Right atrium auricular region (tissue), 2 donors: ENCODE measurements around the gene ZNF526. TPM values are rescaled to one million over a fixed set of nuclear protein-coding genes. Genes with fewer than 3 reads are reported as not detected.

Experiments used
- DNase-seq: peaks from one replicate; pipeline ENCODE4 v3.0.0-alpha.2; 2019; ENCODE audit warnings: low spot score
- H3K27ac ChIP-seq, 2 donors: fragments of 200-600 bp; sonication (generic); 1 replicate in 1 of 2; 2 replicates in 1 of 2; pipeline ENCODE4 v1.5.1; 2016 to 2019
- H3K27me3 ChIP-seq, 2 donors: fragments of 200-600 bp; sonication (generic); one replicate each; pipeline versions ENCODE4 v1.5.1 to v1.6.0; 2017 to 2019
- H3K36me3 ChIP-seq: fragments of 200-600 bp; sonication (generic); one replicate; pipeline ENCODE4 v1.5.1; 2016
- H3K4me1 ChIP-seq, 2 donors: fragments of 200-600 bp; sonication (generic); one replicate each; pipeline versions ENCODE4 v1.5.1 to v1.6.0; 2017 to 2019
- H3K4me3 ChIP-seq, 2 donors: fragments of 200-600 bp; sonication (generic); 1 replicate in 1 of 2; 2 replicates in 1 of 2; pipeline ENCODE4 v1.5.1; 2017 to 2019; ENCODE audit warnings: mild to moderate bottlenecking in 1 of 2, moderate library complexity in 1 of 2
- H3K9me3 ChIP-seq, 2 donors: fragments of 200-600 bp; sonication (generic); one replicate each; pipeline ENCODE4 v1.5.1; 2019
- total RNA-seq, 2 donors: library from RNA; depleted of rRNA; stranded (reverse); fragments of >200 nt; gene quantifications; one replicate each; pipeline ENCODE4 v1.1.0, GENCODE V29; 2016
- TF ChIP-seq, protein P1 (sequence below), 2 donors: fragments of 200-600 bp; sonication (generic); IDR thresholded peaks; one replicate each; pipeline ENCODE4 v1.5.1; 2019; ENCODE audit warnings: antibody characterized with exemption in 2 of 2

Gene ZNF526
- total RNA-seq, 2 donors from 2014 or later, result 2.6 to 5.4 TPM

DNA sequence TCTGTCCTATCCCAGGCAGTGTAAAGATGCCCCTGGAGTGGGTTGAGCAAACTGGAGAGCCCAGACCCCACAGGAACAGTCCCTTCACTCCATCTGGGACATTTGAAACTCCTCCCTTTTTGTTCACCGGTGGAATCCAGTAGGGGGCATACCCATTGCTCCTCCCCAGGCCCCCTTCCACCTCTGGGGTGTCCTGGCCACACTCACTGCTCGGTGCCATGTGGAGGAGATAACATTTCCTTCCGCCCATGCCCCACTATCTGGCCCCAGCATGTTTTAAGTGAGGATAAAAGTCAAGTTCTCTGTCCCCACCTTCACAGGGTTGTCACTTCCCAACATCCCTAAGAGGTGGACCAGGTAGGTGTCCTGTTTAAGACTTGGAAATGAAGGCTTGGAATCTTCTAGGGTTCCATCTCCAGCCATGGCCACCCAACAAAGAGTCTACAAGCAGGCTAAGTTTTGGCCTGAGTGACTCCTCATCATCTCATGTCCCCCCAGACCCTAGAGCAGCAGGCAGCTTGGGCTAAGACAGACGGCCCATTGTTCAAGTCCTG is 9.3 kb downstream of the ZNF526 start:
- TF ChIP-seq, protein P1, sequence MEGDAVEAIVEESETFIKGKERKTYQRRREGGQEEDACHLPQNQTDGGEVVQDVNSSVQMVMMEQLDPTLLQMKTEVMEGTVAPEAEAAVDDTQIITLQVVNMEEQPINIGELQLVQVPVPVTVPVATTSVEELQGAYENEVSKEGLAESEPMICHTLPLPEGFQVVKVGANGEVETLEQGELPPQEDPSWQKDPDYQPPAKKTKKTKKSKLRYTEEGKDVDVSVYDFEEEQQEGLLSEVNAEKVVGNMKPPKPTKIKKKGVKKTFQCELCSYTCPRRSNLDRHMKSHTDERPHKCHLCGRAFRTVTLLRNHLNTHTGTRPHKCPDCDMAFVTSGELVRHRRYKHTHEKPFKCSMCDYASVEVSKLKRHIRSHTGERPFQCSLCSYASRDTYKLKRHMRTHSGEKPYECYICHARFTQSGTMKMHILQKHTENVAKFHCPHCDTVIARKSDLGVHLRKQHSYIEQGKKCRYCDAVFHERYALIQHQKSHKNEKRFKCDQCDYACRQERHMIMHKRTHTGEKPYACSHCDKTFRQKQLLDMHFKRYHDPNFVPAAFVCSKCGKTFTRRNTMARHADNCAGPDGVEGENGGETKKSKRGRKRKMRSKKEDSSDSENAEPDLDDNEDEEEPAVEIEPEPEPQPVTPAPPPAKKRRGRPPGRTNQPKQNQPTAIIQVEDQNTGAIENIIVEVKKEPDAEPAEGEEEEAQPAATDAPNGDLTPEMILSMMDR (IDR thresholded peaks at IDR 0.05), result no peak
- Histone ChIP-seq H3K4me3 (no peak overlapping the region), H3K4me1 (no peaks in the 10 kb centered on the region), H3K36me3 (peaks cover 66% of the 10 kb centered on the region), H3K9me3 (no peaks in the 10 kb centered on the region), H3K27me3 (no peaks in the 10 kb centered on the region), H3K27ac (no peak overlapping the region)
- no peak for DNase-seq

DNA sequence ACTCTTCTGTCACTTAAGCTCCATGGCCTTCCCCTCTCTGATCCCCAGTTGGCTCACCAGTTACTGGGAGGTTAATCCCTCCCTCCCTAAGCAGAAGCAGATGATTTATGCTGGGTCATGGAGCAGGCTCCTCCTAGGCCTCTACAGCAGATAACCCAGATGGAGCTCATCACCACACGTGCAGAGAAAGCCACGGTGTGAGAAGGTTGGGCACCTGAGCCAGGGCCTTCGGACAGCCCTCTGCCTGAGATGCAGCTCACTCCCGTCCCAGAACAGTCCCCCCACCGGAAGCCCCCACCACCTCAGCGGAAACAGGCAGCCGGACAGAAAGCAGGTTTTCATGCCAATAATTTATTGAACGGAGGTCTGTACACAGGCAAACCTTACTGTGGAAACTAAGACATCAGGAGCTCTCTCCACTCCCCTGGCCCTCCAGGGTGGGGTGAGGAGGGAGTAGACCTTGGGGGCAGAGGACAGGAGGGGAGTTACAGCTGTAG is 9.8 kb downstream of the ZNF526 start:
- Histone ChIP-seq H3K9me3 (no peaks in the 10 kb centered on the region), H3K36me3 (peaks cover 66% of the 10 kb centered on the region), H3K4me3 (no peak overlapping the region), H3K27me3 (no peaks in the 10 kb centered on the region), H3K4me1 (no peaks in the 10 kb centered on the region), H3K27ac (no peak overlapping the region)
- no peak for DNase-seq
- TF ChIP-seq, protein P1 (IDR thresholded peaks at IDR 0.05), result no peak

DNA sequence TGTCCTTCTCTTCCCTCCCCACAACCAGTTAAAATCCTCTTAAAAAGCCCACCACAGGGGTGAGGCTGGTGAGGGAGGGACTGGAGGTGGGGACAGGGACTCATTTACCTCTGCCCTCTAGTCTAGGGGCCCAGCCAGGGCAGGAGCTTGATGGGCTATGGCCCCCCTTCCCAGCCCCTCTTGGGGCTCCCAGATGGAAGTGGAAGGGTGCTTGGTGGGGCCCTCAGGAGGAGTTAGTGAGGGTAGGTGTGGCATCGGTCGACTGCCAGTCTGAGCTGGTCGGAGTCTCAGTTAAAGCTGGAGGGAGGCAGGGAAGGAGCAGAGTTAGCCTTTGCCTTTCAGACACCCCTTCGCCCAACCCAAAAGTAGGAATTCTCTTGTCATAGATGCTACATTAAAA is 10.5 kb downstream of the ZNF526 start:
- H3K4me3 ChIP-seq, result no peak overlapping the region
- no peak for DNase-seq
- no peak overlapping the region for H3K27ac ChIP-seq
- no peaks in the 10 kb centered on the region for H3K9me3 ChIP-seq
- TF ChIP-seq, protein P1 (IDR thresholded peaks at IDR 0.05), result no peak
- H3K27me3 ChIP-seq, result no peaks in the 10 kb centered on the region
- H3K4me1 ChIP-seq, result no peaks in the 10 kb centered on the region
- peaks cover 66% of the 10 kb centered on the region for H3K36me3 ChIP-seq

DNA sequence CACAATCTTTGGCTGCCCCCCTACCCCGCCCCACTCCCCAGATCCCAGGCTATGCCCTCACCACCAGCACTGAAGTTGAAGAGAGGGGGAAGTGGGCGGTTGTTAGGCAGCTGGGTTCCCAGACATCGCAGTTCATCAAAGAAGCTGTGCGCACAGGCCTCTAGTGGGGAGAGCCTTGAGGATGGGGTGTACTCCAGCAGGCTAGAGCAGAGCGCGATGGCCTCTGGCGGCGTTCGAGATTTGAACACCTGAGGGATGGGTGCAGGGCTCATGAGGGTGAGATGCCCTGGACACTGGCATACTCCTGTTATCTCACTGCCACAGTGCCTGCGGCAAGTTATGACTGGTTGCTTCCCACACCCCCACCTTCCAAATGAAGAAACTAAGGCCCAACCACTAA is 12.3 kb downstream of the ZNF526 start:
- H3K36me3 ChIP-seq, result peaks cover 61% of the 10 kb centered on the region
- no peaks in the 10 kb centered on the region for H3K9me3 ChIP-seq
- H3K4me1 ChIP-seq, result no peaks in the 10 kb centered on the region
- H3K27ac ChIP-seq, result no peak overlapping the region
- TF ChIP-seq, protein P1 (IDR thresholded peaks at IDR 0.05), result no peak
- DNase-seq, result no peak
- no peak overlapping the region for H3K4me3 ChIP-seq
- no peaks in the 10 kb centered on the region for H3K27me3 ChIP-seq

DNA sequence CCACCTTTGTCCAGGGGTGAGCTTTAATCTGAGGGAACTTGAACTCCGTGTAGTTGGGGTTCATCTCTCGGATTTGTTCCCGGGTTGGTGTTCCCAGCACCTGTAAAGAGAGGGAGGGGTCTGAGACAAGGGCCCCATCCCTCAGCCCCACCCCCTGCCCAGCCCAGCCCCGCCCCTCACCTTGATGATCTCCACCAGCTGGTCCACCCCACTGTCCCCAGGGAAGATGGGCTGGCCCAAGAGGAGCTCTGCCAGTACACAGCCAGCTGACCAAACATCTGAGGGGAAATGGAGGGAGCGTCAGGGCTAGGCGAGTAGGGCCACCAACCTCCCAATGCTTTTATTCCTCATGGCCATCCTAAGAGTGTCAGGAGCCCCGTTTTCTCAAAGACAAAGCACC is 13.0 kb downstream of the ZNF526 start:
- H3K9me3 ChIP-seq, result no peaks in the 10 kb centered on the region
- H3K27ac ChIP-seq, result no peak overlapping the region
- TF ChIP-seq, protein P1 (IDR thresholded peaks at IDR 0.05), result no peak
- H3K36me3 ChIP-seq, result peaks cover 61% of the 10 kb centered on the region
- no peak for DNase-seq
- H3K4me3 ChIP-seq, result no peak overlapping the region
- no peaks in the 10 kb centered on the region for H3K27me3 ChIP-seq
- H3K4me1 ChIP-seq, result no peaks in the 10 kb centered on the region
